Activated CD8-positive, alpha-beta T cell treated with anti-CD3 and anti-CD28 coated beads for 36 hours (primary cell): ENCODE results near the gene BMERB1. TPM values are rescaled to one million over a fixed set of nuclear protein-coding genes. Genes with fewer than 3 reads are reported as not detected.

Experiments used
- ATAC-seq: fragments of 200-7000 bp; cut with Tn5 transposase; one replicate; pipeline ENCODE4 v1.10.0; 2021; ENCODE audit warnings: mild to moderate bottlenecking, moderate library complexity
- CTCF ChIA-PET: fragments of 350-600 bp; sonication (Branson Sonifier 250); formaldehyde crosslinking; loops from one replicate; lab custom pipeline; 2021; ENCODE audit warnings: antibody characterized with exemption; lab: Charles Lee
- POLR2A ChIA-PET: fragments of 350-600 bp; sonication (Branson Sonifier 250); formaldehyde crosslinking; loops from one replicate; lab custom pipeline; 2021; ENCODE audit warnings: antibody characterized with exemption; lab: Charles Lee
- DNase-seq: peaks from one replicate; pipeline ENCODE4 v3.0.0-alpha.2; 2020
- H3K27ac Mint-ChIP-seq: one replicate; pipeline ENCODE4 v1.8.0; 2021; ENCODE audit warnings: mild to moderate bottlenecking, mixed read lengths
- H3K27me3 Mint-ChIP-seq: one replicate; pipeline ENCODE4 v1.8.0; 2021; ENCODE audit warnings: mixed read lengths
- H3K36me3 Mint-ChIP-seq: one replicate; pipeline ENCODE4 v1.8.0; 2021; ENCODE audit warnings: low read depth, mixed read lengths
- H3K4me1 Mint-ChIP-seq: one replicate; pipeline ENCODE4 v1.8.0; 2021; ENCODE audit warnings: low read depth, mixed read lengths
- H3K4me3 Mint-ChIP-seq: one replicate; pipeline ENCODE4 v1.8.0; 2021; ENCODE audit warnings: mild to moderate bottlenecking, moderate library complexity, mixed read lengths
- H3K9me3 Mint-ChIP-seq: one replicate; pipeline ENCODE4 v1.8.0; 2021; ENCODE audit warnings: mixed read lengths
- CTCF ChIP-seq: fragments of 200-600 bp; IDR thresholded peaks from one replicate; pipeline ENCODE4 v1.8.0; 2022; ENCODE audit warnings: antibody characterized with exemption, mild to moderate bottlenecking
- intact Hi-C: fragments of 100-400 bp; cut with micrococcal nuclease; formaldehyde crosslinking; loops from one replicate; pipeline ENCODE4 v1.10.0; 2022
- total RNA-seq, 2 experiments: library from RNA; stranded (reverse); gene quantifications; one replicate each; pipeline ENCODE4 v1.2.3, GENCODE V29; 2021

The BMERB1 gene
- total RNA-seq, 2 experiments from 2014 or later: 14.0 to 14.1 TPM

- Mint-ChIP-seq H3K9me3 (no peaks in the 10 kb centered on the region), H3K27ac (peak overlapping the region; percentile 77), H3K27me3 (no peaks in the 10 kb centered on the region), H3K36me3 (peaks cover 76% of the 10 kb centered on the region), H3K4me1 (peaks cover 50% of the 10 kb centered on the region), H3K4me3 (no peak overlapping the region)
- POLR2A ChIA-PET: no interaction called here
- no peak for TF ChIP-seq CTCF
- DNase-seq: no peak
- no peak for ATAC-seq
- intact Hi-C loops: loop anchor here (5.0 kb wide), 1 partner anchor 49 kb away; the partner anchor contains the start of gene MARF1
- CTCF ChIA-PET: no interaction called here
Observed at GRCh38 chr16:15593235-15593634, 158.8 kb downstream of the BMERB1 start.

DNA sequence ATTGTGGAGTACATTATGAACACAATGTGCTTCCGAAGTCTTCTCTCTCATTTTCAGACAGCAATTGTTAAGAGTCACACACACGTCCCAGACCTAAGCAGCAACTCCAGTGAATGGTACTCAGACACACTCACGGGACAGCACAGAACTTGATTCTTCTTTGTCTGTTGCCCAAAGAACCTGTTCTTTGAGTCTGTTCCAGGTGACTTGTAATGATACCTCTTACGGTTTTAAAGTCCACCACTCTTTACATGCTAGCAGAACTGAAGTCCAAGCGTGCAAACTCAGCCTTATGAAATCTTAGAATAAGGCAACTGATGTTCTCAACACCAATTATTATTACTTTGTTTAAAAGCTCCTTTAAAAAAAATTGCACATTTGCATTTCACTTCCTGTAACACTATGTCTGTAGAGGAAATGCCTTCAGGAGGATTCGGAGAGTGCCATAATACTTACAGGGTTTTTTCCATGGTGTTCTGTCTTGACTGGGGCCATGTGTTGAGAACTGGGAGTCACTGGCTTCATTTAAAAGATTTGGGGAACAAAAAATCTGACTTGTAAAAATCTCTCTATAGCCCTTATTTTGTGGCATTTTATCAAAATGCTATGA, 160.4 kb downstream of the BMERB1 start:
- peaks cover 72% of the 10 kb centered on the region for H3K36me3 Mint-ChIP-seq
- ATAC-seq: no peak
- CTCF ChIA-PET: no interaction called here

GRCh38 chr16:15597135-15597534, 162.7 kb downstream of the BMERB1 start:
- ATAC-seq (no peak), DNase-seq (no peak)
- H3K27ac Mint-ChIP-seq: peak overlapping the region; percentile 96
- intact Hi-C loops: no loop called here
- peaks cover 69% of the 10 kb centered on the region for H3K36me3 Mint-ChIP-seq
- ChIA-PET CTCF (interaction anchor here (1.1 to 1.5 kb wide), 3 partner anchors 43 to 170 kb away, joined by 3 to 4 read pairs (median 3); no protein-coding TSS in a partner anchor), POLR2A (interaction anchor here (0.6 to 1.6 kb wide), 3 partner anchors 10 to 25 kb away, joined by 3 to 6 read pairs (median 5); no protein-coding TSS in a partner anchor)
- no peak for TF ChIP-seq CTCF
- H3K4me1 Mint-ChIP-seq: peaks cover 37% of the 10 kb centered on the region
- H3K9me3 Mint-ChIP-seq: no peaks in the 10 kb centered on the region
- H3K27me3 Mint-ChIP-seq: no peaks in the 10 kb centered on the region
- H3K4me3 Mint-ChIP-seq: no peak overlapping the region

More for the DNA sequence above, 160.4 kb downstream of the BMERB1 start:
- Mint-ChIP-seq H3K27me3 (no peaks in the 10 kb centered on the region), H3K27ac (peak overlapping the region; percentile 42), H3K4me3 (no peak overlapping the region), H3K4me1 (peaks cover 52% of the 10 kb centered on the region), H3K9me3 (no peaks in the 10 kb centered on the region)
- POLR2A ChIA-PET: interaction anchor here (1.0 kb wide), 1 partner anchor 23 kb away, joined by 3 read pairs; no protein-coding TSS in a partner anchor
- DNase-seq: no peak
- intact Hi-C loops: loop anchor here (5.0 kb wide), 1 partner anchor 47 kb away; the partner anchor contains the start of gene MARF1
- TF ChIP-seq CTCF: no peak

DNA sequence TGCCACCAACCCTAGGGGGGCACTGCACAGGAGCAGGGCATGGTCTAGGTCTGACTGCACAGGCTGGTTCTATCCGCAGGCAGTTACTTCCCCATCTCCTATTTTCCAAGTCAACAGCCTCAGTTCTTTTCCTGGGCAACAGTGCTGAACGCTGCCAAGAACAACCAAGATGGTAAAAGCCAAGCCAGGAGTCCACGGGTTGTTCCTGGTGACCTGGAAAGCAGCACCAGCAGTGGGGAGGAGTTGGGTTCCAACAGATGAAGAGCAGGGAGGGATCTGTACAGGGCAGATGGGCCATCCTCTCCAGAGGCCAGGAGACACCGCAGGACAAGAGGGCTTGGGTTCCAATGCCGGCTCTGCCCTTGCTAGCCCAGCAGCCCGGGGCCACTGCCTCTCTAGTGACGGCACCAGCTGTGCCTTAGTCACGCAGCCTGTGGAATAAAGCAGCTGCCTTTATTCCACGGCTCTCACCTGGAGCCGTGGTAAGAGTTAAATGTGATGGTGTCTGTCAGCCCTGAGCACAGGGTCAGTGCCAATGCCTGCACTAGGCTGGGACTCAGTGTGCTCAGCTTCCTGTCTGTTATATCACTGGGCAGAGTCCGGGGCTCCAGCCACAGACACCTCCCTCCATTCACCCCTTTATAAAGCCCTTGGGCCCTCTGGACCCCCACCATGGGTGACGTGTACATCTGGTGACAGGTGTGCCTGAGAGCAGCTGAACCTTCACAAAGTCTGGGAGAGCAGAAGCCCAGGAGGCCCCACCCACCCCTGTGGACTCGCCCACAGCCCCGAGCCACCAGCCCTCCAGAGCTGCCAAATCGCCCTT, 163.6 kb downstream of the BMERB1 start:
- POLR2A ChIA-PET: interaction anchor here (1.6 kb wide), 1 partner anchor 9 kb away, joined by 6 read pairs; no protein-coding TSS in a partner anchor
- ATAC-seq (peak; percentile 38), DNase-seq (no peak)
- TF ChIP-seq CTCF: no peak
- peaks cover 69% of the 10 kb centered on the region for H3K36me3 Mint-ChIP-seq
- H3K9me3 Mint-ChIP-seq: no peaks in the 10 kb centered on the region
- intact Hi-C loops: no loop called here
- no peaks in the 10 kb centered on the region for H3K27me3 Mint-ChIP-seq
- CTCF ChIA-PET: interaction anchor here (1.1 kb wide), 1 partner anchor 106 kb away, joined by 3 read pairs; no protein-coding TSS in a partner anchor
- H3K27ac Mint-ChIP-seq: peak overlapping the region; percentile 96
- no peak overlapping the region for H3K4me3 Mint-ChIP-seq
- H3K4me1 Mint-ChIP-seq: peaks cover 28% of the 10 kb centered on the region
